ENCODE results near the gene NUAK2.
A peak's percentile ranks its signal among the peaks of the same experiment; 100 is the strongest.
"Not testable (repeated sequence)": the region's sequence is repeated elsewhere in the genome, so short reads cannot be mapped to it uniquely, and the experiment has no call there.

Gene NUAK2

DNA sequence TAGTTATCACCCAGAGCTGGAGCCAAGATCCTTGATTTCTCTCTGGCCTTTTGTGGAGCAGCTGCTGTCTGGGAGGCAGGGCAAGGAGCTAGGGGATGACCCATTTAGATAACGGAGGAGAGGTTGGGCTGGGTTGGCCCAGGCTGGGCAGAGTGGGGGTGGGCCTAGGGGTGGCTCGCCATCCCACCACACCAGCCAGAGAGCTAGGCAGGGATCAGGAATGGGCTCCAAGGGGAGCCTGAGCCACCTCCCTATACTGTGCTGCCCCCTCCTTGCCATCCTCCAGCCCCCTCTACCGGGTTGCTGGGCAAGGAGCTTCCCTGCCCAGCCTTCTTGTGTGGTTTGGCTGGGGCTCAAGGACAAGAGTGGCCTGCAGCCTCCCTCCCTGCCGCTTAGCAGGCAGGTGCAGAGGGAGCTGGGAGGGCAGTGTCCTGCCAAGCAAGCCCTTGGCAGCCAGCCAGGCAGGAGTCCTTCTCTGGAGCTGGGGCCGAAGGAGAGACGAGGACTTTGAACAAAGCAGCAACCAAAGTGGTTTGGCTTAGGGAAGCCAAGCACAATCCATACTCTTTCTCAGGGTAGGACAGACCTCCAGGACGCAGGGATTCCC is 4.1 kb downstream of the NUAK2 start:
- no peak for DNase-seq

DNA sequence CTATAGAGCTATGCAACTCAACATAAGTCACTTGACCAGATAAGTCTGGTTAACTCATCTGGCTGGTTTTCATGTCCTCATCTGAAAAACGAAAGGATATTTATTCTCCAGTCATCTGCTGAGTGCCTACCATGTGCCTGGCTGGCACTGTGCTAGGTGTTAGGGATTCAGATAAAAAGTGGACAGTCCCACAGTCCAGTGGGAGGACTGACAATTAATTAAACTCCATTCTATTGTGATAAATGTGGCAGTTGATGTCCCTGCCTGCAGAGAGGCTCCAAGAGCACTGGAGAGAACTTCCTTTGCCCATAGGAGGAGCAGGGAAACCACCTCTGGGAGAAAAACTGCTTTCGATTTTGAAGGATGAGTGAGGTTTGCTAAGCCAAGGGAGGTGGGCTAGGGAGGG is 5.4 kb downstream of the NUAK2 start:
- DNase-seq = no peak

DNA sequence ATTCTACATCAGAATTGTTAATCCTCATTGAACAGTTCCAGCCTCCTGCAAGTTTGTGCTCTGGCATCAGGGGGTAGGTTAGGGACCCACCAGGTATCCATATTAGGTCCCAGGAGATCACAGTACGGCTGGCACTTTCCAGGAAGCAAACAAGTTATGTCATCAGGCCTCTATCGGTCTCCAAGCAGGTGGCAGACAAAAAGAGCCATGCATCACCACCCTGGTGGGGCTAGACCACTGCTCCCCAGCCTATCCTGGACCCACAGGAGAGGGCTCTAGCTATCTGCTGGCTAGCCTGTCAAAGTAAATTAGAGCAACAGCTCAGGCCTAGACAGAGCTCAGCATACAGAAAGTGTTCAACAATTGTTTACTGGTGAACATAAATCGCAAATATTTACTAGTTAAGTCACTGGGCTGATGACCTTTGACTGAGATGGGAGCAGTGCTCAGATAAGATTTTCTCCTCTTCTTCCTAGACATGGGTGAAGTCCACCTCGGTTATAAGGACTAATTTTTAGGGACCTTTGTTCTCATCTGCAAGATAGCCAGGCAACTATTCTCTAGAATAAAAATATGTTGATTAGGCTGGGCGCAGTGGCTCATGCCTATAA is 6.4 kb downstream of the NUAK2 start:
- DNase-seq = peak in 1 of 2 donors; percentile 34

DNA sequence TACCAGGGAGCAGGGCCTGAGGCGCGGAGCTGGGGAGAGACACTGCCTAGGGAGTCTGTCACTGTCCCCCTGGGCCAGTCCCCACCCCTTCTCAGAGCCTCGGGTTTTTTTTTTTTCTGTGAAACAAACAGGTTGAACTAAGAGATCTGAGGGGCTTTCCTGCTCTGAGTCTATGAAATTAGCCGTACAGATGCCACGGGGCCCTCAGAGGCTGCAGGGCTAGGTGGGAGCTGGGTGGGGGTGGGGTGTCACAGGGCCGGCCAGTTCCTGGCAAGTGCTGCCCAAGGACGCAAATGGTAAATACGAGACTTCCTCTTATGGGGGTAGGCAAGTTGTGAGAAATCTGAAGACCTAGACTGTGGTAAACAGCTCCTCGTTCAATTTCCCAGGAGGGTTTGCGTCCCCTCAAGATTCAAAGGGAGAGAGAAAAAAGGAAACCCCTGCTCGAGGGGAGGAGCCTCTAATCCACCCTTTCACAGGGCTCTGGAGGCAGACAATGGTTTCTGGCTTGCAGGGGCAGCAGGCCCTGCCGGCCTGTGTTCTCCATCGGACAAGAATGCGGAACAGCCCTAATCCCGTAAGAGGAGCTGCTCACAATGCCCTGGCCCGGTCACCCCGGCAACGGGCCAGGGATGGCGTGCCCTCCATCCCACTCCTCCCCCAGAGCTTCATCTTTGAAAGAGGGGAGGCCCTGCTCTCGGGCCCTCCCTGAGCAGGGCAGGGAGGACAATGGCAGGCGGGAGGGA is 7.8 kb downstream of the NUAK2 start:
- DNase-seq = peak; percentile 55 to 73

DNA sequence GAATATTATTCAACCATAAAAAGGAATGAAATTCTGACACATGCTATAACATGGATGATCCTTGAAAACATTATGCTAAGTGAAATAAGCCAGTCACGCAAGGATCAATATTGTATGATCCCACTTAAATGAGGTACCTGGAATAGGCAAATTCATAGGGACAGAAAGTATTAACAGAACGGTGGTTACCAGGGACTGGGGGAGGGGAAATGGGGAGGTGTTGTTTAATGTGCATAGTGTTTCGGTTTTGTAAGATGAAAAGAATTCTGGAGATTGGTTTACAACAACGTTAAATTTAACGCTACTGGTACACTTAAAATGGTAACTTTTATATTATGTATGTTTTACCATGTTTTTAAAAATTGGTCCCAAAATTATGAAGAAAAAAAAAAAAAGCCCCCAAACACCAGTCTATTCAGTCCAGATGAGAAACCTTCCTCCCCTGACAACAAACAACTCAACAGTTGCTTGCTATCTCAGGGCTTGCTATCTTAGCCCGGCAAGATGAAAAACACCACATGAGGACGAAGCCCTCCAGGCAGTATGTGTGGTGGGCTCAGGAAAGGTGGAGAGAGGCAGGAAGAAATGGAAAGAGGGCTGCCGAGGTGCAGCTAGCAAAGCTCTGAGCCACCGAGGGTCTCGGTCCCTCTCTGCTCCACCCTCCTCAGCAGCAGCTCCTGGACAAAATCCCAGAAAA is 8.5 kb downstream of the NUAK2 start:
- DNase-seq = no peak

DNA sequence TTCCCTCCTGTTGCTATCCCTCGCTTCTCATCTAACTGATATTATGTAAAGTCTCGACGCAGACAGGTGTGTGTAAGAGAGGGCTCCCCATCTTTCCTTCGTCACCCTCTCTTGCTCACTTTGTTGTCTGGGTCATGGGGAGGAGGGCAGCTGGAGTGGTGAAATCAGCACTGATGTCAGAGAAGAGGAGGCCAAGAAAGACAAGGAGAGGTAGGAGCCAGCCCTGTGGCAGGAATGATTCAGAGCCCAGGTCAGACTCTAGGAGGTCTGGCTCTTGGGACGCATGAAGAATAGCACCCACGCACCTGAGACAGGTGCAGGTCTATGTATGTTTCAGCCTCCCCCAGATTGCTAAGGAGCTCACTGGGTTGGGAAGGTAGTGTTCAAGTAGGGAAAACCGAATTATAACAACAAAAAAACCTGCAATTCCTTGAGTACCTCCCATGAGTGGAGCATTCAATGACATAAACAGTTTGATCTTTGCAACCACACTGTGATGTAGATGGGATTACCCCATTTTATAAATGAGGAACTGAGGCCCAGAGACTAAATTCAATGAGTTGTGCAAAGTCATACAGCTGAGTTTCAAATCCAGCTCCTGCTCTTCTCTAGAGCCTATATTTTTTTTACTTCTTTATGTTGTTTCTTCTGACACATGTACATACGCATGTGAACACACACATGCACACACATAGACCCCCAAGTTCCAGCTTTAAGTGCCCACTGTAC is 10.4 kb downstream of the NUAK2 start:
- no peak for DNase-seq

DNA sequence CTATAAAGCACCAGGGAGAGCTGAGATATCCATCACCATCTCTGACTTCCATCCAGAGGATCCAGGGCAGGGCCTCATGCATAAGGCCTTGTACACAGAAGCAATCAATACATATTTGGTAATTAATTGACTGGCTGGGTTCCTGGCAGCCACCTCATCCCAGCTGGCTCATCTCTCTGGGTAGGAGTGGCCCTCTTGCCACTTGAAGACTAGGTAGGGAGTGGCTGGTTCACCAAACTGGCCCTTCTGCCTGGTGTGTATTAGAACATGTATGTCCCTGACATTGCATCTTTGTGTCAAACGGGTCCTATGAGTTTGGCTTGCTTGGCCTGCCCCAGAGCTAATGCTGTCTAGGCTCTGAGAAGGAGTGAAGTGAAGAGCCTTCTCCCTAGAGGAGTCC is 11.8 kb downstream of the NUAK2 start:
- DNase-seq = no peak

DNA sequence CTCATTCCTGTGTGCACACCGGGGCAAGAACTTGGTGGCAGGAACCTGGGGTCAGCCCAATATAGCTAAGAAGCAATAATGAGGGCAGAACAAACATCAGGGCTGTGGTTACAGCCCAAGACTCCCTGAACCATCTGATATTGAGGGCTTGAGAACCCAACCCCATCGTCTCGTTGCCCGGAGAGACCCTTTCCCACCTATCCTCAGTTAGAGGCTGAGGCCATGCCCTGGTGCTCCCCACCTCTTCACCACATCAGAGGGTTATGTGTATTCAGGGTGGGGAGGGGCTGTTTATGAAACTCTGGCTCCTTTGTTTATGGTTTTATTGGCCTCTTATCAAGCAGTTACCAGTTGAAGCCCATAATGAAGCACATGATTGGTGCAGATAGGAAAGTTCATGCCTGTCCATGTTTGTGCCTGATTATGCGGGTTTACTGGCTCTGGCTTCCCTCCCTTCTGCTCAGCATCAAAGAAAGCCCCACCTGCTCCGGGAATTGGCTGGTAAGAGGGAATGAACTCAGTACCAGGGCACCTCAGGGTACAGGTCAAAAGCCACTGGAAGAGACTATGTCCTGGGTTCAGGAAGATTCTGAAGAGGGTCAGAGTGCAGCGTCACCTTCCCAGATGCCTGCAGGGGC is 14.5 kb downstream of the NUAK2 start:
- DNase-seq = no peak

DNA sequence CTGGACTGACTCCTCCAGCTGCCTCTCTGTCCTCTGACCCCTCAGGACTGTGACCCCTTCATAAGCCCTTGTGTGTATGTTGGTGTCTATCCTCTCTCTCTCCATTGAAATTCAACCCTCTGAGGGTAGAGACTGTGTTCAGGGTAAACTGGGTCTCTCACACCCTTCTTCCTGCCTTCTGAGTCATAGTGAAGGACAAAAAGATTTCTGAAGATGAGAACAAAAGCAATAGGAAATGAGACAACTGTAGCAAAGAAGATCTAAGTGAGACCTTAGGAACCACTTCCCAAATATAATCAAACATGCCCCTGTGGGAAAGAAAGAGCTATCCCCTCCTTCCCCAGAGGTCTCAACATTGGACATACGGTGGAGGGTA is 16.9 kb downstream of the NUAK2 start:
- no peak for DNase-seq

DNA sequence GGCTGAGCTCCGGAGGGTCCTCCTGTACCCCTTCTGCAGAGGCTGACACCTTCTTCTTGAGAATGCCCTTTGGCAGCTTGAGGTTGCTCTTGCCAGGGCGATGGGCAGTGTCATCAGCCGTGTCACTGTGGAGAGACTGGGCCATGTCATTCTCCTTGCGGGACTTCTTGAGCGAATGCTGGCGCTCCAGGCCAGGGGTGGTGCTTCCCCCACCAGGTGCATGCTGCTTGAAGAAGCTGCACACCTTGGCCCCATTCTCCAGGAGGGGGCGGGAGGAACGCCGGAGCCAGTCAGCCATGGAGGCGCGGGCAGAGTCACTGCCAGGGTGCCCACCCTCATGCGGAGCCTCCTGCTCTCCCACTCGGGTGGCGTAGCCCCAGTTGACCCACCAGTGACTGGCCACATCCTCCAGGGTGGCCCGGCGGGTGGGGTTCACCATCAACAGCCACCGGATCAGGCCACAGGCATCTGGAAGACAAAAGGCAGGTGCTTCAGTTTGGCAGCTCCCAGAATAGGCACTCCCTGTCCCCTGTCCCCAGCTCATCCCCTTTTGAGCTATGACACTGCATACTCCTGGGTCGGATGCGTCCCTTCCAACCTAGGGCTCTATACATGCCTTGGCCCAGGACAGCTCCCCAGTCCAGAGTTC is 17.4 kb downstream of the NUAK2 start:
- DNase-seq = no peak

DNA sequence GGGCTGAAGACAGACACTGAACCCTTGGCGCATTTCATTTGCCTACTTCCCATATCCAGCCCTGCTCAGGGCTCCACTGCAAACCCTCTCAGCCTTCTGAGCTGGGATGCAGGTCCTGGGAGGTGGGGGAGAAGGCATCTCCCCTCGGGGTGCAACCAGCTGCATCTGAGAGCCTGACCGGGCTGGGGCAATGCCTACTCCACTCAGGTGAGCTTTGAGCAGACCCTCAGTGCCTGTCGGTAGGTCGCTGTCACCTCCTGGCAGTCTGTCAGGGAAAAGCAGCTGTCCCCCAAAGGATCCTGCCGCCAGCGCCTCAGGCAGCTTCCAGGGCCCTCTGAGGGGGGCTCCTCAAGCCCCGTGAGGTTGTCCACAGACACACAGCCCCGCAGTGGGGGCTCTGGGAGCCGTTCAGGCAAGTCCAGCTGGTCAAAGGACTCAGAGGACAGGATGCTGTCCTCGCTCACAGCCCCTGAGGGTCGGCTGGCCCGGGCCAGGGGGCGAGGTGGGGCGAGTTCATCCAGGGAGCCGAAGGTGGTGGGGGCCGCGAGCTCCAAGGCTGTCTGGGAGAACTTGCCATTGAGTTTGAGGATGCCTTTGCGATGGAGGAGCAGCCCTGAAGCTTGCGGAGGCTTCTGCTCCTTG is 18.2 kb downstream of the NUAK2 start:
- no peak for DNase-seq

DNA sequence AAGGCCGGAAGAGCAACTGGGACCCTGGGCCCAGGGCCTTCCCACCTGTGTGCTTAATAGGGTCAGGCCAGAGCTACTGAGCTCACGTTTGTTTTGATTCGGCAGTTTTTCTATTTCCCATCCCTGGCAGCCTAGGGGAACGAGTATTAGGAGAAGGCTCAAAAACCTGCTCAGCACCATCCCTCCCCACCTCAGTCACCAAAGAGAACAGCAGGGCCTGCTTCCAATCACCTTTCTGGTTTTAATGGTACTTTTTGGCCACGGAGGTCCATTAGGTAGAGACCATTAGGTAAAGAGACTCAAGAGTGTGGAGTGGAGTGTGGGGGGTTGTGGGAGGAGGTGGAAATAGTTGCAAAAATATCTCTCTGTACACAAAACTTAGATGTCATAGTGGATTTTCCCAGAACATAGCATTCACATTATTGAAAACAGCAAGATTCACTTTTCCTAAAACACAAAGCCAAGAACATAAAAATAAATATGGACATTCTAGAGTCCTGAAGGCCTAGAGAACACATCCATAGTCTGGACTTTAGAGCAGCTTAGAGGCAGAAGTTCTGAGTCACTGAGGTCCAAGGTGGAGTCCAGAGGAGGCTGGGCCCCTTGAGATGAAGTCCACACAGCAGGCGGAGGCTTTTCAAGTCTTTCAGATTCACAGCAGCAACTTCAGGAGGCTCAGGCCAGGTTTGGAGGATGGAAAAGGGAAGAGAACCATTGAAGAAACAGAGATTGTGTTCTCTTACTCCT is 19.5 kb downstream of the NUAK2 start:
- DNase-seq = no peak

DNA sequence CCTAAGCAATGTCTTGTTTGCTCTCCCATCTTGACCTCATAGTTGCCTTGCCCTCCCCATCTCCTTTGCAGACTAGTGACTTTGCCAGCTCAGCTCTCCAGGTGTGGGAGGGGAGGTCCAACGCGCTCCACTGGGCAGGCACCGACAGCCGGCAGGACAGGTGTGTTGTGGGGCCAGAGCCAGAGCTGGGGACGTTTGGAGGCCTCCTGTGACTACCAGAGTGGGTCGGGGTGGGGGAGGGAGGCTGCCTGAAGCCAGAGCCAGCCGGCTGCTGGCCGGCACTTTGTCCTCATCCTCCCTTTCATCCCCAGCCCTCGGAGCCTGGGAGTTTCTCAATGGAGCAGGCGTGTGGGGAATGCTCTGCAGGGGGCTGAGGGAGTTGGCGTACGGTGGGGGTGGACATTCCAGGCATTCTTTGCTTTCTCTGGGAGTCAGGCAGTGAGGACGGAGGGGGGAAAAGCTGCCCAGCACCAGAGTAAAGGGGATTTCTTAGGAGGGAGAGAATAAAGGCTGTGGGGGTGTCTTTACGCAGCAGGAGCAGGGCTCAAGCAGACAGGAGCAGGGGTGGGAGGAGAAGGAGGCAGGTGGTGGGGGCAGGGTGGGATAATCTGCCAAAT is 20.2 kb downstream of the NUAK2 start:
- no peak for DNase-seq

DNA sequence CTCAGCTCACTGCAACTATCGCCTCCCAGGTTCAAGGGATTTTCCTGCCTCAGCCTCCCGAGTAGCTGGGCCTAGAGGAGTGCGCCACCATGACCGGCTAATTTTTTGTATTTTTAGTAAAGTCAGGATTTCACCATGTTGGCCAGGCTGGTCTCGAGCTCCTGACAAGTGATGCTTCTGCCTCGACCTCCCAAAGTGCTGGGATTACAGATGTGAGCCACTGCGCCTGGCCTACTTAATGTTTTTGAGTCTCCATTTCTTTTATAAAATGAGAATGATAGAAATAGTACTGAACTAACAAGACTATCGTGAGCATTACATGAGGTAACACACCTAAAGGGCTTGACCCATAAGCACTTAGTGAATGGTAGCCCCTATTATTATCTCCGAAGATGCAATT is 21.4 kb downstream of the NUAK2 start:
- DNase-seq = no peak

DNA sequence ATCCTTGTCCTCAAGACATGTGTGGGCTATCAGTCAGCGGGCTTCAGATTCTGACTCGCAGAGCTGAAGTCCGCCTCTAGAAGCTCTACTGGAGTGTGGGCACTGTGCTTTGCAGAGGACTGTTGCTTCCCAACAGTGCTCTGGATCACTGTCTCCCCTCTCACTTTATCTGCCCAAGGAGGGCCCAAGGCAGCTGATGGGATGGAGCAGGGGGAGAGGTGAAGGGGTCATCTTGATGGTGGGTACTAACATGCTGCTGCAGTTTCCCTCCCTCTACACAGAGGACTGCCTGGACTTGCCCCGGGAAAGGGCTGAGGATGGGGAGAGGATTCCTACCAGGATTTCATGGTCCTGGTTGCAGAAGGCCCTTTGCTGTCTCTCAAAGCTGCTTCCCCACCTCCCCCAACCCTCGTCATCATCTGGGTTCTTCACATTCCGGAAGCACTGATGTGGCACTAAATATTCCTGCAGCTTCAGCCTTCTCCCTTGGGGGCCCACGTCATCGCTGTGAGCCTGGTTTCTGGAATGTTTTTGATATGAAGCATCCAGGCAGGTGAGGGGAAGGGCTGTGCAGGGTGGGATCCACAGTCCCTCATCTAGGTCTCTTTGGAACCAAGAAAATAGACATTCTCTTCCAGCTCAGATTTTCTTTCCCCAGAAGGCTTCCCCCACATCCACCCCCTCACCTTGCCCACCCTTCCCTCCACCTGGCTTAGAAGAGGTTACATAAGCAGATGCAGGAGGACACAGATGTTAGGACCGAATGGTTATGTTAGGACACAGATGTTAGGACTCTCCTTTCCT is 23.2 kb downstream of the NUAK2 start:
- no peak for DNase-seq

DNA sequence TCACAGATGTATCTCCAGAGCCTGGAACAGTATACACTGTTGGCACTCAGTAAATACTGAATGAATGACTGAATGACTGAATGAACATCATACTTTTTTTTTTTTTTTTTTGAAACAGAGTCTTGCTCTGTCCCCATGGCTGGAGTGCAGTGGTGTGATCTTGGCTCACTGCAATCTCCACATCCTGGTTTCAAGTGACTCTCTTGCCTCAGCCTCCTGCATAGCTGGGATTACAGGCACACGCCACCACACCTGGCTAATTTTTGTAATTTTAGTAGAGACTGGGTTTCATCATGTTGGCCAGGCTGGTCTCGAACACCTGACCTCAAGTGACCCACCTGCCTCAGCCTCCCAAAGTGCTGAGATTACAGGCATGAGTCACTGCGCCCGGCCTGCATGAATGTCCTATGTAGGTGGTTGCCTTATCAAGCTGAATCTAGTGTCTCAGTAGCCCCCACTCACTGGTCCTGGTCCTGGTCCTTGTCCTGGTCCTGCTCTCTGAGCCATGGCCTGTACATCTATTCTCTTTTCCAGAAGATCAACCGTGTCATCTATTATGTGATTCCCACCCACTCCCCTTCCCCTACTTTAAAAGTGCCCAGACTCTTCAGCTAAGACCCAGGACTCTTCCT is 23.9 kb downstream of the NUAK2 start:
- DNase-seq = not testable (repeated sequence)

DNA sequence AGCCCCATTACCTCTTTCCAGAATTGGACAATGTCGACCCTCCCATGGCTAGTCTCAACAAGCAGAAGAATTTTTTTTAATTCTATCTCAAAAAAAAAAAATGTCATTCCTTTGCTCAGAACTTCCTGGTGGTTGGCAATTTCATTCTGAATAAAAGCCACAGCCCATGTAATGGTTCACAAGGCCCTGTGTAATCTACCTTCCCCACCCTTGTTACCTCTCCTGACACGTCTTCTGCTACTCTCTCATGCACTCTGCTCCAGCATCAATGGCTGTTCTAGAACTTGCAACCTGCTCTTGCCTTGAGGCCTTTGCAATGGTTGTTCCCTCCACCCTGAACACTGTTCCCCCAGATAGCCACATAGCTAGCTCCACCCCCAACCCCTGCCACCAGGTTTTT is 25.4 kb downstream of the NUAK2 start:
- no peak for DNase-seq

DNA sequence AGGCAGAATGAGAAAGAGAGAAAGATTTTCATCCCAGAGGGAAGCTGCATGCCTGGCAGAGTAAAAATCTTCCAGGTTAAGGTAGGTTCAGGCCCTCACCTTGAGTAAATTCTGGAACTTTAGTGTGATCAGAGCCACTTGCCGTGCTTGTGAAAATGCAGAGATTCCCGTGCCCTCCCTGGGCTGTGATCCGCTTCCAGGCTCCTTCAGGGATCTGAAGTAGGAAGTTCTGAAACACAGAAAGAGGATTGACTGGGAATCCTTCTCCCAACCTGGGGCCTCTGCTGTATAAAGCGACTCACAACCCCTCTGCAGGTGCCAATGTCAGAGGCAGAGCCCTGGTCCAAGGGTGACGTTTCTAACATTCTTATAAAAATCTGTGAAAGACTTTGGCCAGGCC is 26.6 kb downstream of the NUAK2 start:
- DNase-seq = no peak
